Heart left ventricle (tissue), 13 donors: ENCODE data around the gene CTPS1.

Experiments used
- CTCF ChIP-seq, 12 donors: fragments of 200-600 bp; sonication (generic) in 4 of 12; IDR thresholded peaks; one replicate each; pipeline versions ENCODE4 v1.5.0 to v1.8.0; 2018 to 2022; ENCODE audit warnings: antibody characterized with exemption in 12 of 12, mild to moderate bottlenecking in 5 of 12
- POLR2A ChIP-seq, 2 donors: fragments of 450-650 bp; IDR thresholded peaks; one replicate each; pipeline ENCODE4 v1.6.1; 2017; ENCODE audit warnings: antibody characterized with exemption in 2 of 2, mild to moderate bottlenecking in 2 of 2, moderate library complexity in 2 of 2
- donor health status: ischemic (EF 13 %, LVEDD 7.1; RV severe dilation, severe dysfunction).
- donor health status: DM: no; HTN: yes; CAD: no.
- donor health status: DM: no; HTN: no; CAD: no.
- donor health status: ischemic (EF 25% LVEDD 6.9; RV normal size, moderate dysfunction).
- donor health status: ischemic (EF 25% LVEDD 5.7; RV mildly dilated, moderate dysfunction).
- donor health status: ischemic (EF 35%, LVEDD 5.7; RV mildly dilated, moderate dysfunction).
- donor health status: nonischemic (EF 11% LVEDD 7.7; RV severe dilation, severe dysfunction).
- donor health status: DM: yes; HTN: yes; CAD: no.
- donor health status: PGD.
- donor health status: ischemic (EF 29% LVEDD 5.4; RV normal size, mild dysfunction).
- donor health status: nonischemic (EF 23%, LVEDD 6.1; RV moderate dilation, normal function).

DNA sequence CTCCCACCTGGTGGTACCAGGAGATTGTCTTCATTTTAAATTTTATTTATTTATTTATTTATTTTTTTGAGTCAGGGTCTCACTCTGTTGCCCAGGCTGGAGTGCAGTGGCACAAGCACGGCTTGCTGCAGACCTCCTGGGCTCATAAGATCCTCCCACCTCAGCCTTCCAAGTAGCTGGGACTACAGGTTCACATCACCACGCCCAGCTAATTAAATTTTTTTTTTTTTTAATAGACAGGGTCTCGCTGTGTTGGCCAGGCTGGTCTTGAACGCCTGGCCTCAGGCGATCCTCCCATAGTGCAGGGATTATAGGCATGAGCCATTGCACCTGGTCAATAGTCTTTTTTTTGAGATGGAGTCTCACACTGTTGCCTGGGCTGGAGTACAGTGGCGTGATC, 33.5 kb downstream of the CTPS1 start:
- TF ChIP-seq CTCF (IDR thresholded peaks at IDR 0.05): no peak
- no peak for TF ChIP-seq POLR2A (IDR thresholded peaks at IDR 0.05)
